ENCODE results near the gene DRD2. TPM values are rescaled to one million over a fixed set of nuclear protein-coding genes. Genes with fewer than 3 reads are reported as not detected.

The DRD2 gene
- total RNA-seq, 1 donor: 0.10 TPM

- no peaks in the 10 kb centered on the region for H3K9me3 ChIP-seq (ENCODE audit: low read depth, low read length)
- no peaks in the 10 kb centered on the region for H3K27me3 ChIP-seq (ENCODE audit: insufficient read depth, low read length)
- H3K4me1 ChIP-seq (ENCODE audit: insufficient read depth, low read length): no peaks in the 10 kb centered on the region
- H3K4me3 ChIP-seq (ENCODE audit: low read length): no peak overlapping the region
These were observed 68.0 kb downstream of the DRD2 start for GRCh38 chr11:113407163-113407562.

- H3K27me3 ChIP-seq (ENCODE audit: insufficient read depth, low read length): no peaks in the 10 kb centered on the region
- H3K4me3 ChIP-seq (ENCODE audit: low read length): no peak overlapping the region
- no peaks in the 10 kb centered on the region for H3K9me3 ChIP-seq (ENCODE audit: low read depth, low read length)
- no peaks in the 10 kb centered on the region for H3K4me1 ChIP-seq (ENCODE audit: insufficient read depth, low read length)
These were observed 69.3 kb downstream of the DRD2 start for GRCh38 chr11:113405724-113406478.

GRCh38 chr11:113404859-113405430 lies 70.3 kb downstream of the DRD2 start:
- no peak overlapping the region for H3K4me3 ChIP-seq (ENCODE audit: low read length)
- H3K27me3 ChIP-seq (ENCODE audit: insufficient read depth, low read length): no peaks in the 10 kb centered on the region

GRCh38 chr11:113401718-113402117 lies 73.5 kb downstream of the DRD2 start:
- H3K27me3 ChIP-seq (ENCODE audit: insufficient read depth, low read length): no peaks in the 10 kb centered on the region

More at GRCh38 chr11:113404859-113405430, 70.3 kb downstream of the DRD2 start:
- Histone ChIP-seq H3K9me3 (ENCODE audit: low read depth, low read length) (no peaks in the 10 kb centered on the region), H3K4me1 (ENCODE audit: insufficient read depth, low read length) (no peaks in the 10 kb centered on the region)

GRCh38 chr11:113400631-113401230 lies 74.5 kb downstream of the DRD2 start:
- H3K4me1 ChIP-seq (ENCODE audit: insufficient read depth, low read length): no peaks in the 10 kb centered on the region
- no peaks in the 10 kb centered on the region for H3K9me3 ChIP-seq (ENCODE audit: low read depth, low read length)
- no peaks in the 10 kb centered on the region for H3K27me3 ChIP-seq (ENCODE audit: insufficient read depth, low read length)
- no peak overlapping the region for H3K4me3 ChIP-seq (ENCODE audit: low read length)

More at GRCh38 chr11:113401718-113402117, 73.5 kb downstream of the DRD2 start:
- Histone ChIP-seq H3K4me1 (ENCODE audit: insufficient read depth, low read length) (no peaks in the 10 kb centered on the region), H3K9me3 (ENCODE audit: low read depth, low read length) (no peaks in the 10 kb centered on the region), H3K4me3 (ENCODE audit: low read length) (no peak overlapping the region)

GRCh38 chr11:113398669-113399430 lies 76.3 kb downstream of the DRD2 start:
- H3K27me3 ChIP-seq (ENCODE audit: insufficient read depth, low read length): no peaks in the 10 kb centered on the region
- H3K4me1 ChIP-seq (ENCODE audit: insufficient read depth, low read length): no peaks in the 10 kb centered on the region
- no peak overlapping the region for H3K4me3 ChIP-seq (ENCODE audit: low read length)
- no peaks in the 10 kb centered on the region for H3K9me3 ChIP-seq (ENCODE audit: low read depth, low read length)

GRCh38 chr11:113397821-113398220 lies 77.4 kb downstream of the DRD2 start:
- H3K27me3 ChIP-seq (ENCODE audit: insufficient read depth, low read length): no peaks in the 10 kb centered on the region
- H3K4me3 ChIP-seq (ENCODE audit: low read length): no peak overlapping the region
- H3K4me1 ChIP-seq (ENCODE audit: insufficient read depth, low read length): no peaks in the 10 kb centered on the region
- no peaks in the 10 kb centered on the region for H3K9me3 ChIP-seq (ENCODE audit: low read depth, low read length)

- Histone ChIP-seq H3K4me3 (ENCODE audit: low read length) (no peak overlapping the region), H3K27me3 (ENCODE audit: insufficient read depth, low read length) (no peaks in the 10 kb centered on the region), H3K4me1 (ENCODE audit: insufficient read depth, low read length) (no peaks in the 10 kb centered on the region), H3K9me3 (ENCODE audit: low read depth, low read length) (no peaks in the 10 kb centered on the region)
These were observed 78.0 kb downstream of the DRD2 start for GRCh38 chr11:113397212-113397611.

GRCh38 chr11:113396690-113397089 lies 78.5 kb downstream of the DRD2 start:
- H3K9me3 ChIP-seq (ENCODE audit: low read depth, low read length): no peaks in the 10 kb centered on the region
- H3K4me1 ChIP-seq (ENCODE audit: insufficient read depth, low read length): no peaks in the 10 kb centered on the region
- H3K4me3 ChIP-seq (ENCODE audit: low read length): no peak overlapping the region
- H3K27me3 ChIP-seq (ENCODE audit: insufficient read depth, low read length): no peaks in the 10 kb centered on the region

- Histone ChIP-seq H3K4me3 (ENCODE audit: low read length) (no peak overlapping the region), H3K9me3 (ENCODE audit: low read depth, low read length) (no peaks in the 10 kb centered on the region), H3K4me1 (ENCODE audit: insufficient read depth, low read length) (no peaks in the 10 kb centered on the region), H3K27me3 (ENCODE audit: insufficient read depth, low read length) (no peaks in the 10 kb centered on the region)
These were observed 79.3 kb downstream of the DRD2 start for GRCh38 chr11:113395782-113396336.

GRCh38 chr11:113394919-113395318 lies 80.3 kb downstream of the DRD2 start:
- Histone ChIP-seq H3K4me3 (ENCODE audit: low read length) (no peak overlapping the region), H3K9me3 (ENCODE audit: low read depth, low read length) (no peaks in the 10 kb centered on the region), H3K27me3 (ENCODE audit: insufficient read depth, low read length) (peaks cover 3% of the 10 kb centered on the region), H3K4me1 (ENCODE audit: insufficient read depth, low read length) (no peaks in the 10 kb centered on the region)

GRCh38 chr11:113393501-113393985 lies 81.7 kb downstream of the DRD2 start:
- no peaks in the 10 kb centered on the region for H3K4me1 ChIP-seq (ENCODE audit: insufficient read depth, low read length)
- no peak overlapping the region for H3K4me3 ChIP-seq (ENCODE audit: low read length)
- H3K9me3 ChIP-seq (ENCODE audit: low read depth, low read length): no peaks in the 10 kb centered on the region
- H3K27me3 ChIP-seq (ENCODE audit: insufficient read depth, low read length): peaks cover 9% of the 10 kb centered on the region

- H3K9me3 ChIP-seq (ENCODE audit: low read depth, low read length): no peaks in the 10 kb centered on the region
- peaks cover 19% of the 10 kb centered on the region for H3K27me3 ChIP-seq (ENCODE audit: insufficient read depth, low read length)
- H3K4me1 ChIP-seq (ENCODE audit: insufficient read depth, low read length): no peaks in the 10 kb centered on the region
- H3K4me3 ChIP-seq (ENCODE audit: low read length): no peak overlapping the region
These were observed 82.8 kb downstream of the DRD2 start for GRCh38 chr11:113392236-113392921.

GRCh38 chr11:113389272-113389671 lies 85.9 kb downstream of the DRD2 start:
- H3K4me1 ChIP-seq (ENCODE audit: insufficient read depth, low read length): no peaks in the 10 kb centered on the region
- peaks cover 26% of the 10 kb centered on the region for H3K27me3 ChIP-seq (ENCODE audit: insufficient read depth, low read length)
- H3K9me3 ChIP-seq (ENCODE audit: low read depth, low read length): no peaks in the 10 kb centered on the region
- no peak overlapping the region for H3K4me3 ChIP-seq (ENCODE audit: low read length)
